ENCODE measurements around the gene LTBP3. TPM values are rescaled to one million over a fixed set of nuclear protein-coding genes. Genes with fewer than 3 reads are reported as not detected.

Gene LTBP3
- total RNA-seq, 1 experiment from 2014 or later, result 17.2 TPM

DNA sequence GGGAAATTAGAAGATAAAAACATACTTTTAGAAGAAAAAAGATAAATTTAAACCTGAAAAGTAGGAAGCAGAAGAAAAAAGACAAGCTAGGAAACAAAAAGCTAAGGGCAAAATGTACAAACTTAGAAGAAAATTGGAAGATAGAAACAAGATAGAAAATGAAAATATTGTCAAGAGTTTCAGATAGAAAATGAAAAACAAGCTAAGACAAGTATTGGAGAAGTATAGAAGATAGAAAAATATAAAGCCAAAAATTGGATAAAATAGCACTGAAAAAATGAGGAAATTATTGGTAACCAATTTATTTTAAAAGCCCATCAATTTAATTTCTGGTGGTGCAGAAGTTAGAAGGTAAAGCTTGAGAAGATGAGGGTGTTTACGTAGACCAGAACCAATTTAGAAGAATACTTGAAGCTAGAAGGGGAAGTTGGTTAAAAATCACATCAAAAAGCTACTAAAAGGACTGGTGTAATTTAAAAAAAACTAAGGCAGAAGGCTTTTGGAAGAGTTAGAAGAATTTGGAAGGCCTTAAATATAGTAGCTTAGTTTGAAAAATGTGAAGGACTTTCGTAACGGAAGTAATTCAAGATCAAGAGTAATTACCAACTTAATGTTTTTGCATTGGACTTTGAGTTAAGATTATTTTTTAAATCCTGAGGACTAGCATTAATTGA is 58.3 kb downstream of the LTBP3 start:
- Histone ChIP-seq H3K27ac (peak overlapping the region; percentile 99), H3K27me3 (no peaks in the 10 kb centered on the region), H3K36me3 (peaks cover 51% of the 10 kb centered on the region), H3K4me1 (peaks cover 14% of the 10 kb centered on the region), H3K9me3 (replicated peaks) (no peaks in the 10 kb centered on the region), H3K4me3 (peak overlapping the region; percentile 73)
- DNase-seq, result no peak

DNA sequence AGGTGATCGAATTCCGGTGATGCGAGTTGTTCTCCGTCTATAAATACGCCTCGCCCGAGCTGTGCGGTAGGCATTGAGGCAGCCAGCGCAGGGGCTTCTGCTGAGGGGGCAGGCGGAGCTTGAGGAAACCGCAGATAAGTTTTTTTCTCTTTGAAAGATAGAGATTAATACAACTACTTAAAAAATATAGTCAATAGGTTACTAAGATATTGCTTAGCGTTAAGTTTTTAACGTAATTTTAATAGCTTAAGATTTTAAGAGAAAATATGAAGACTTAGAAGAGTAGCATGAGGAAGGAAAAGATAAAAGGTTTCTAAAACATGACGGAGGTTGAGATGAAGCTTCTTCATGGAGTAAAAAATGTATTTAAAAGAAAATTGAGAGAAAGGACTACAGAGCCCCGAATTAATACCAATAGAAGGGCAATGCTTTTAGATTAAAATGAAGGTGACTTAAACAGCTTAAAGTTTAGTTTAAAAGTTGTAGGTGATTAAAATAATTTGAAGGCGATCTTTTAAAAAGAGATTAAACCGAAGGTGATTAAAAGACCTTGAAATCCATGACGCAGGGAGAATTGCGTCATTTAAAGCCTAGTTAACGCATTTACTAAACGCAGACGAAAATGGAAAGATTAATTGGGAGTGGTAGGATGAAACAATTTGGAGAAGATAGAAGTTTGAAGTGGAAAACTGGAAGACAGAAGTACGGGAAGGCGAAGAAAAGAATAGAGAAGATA is 59.0 kb downstream of the LTBP3 start, which contains the start of gene MALAT1:
Gene MALAT1, plus strand, starts transcription at position 69 of the 736 bp plus-strand sequence.
- no peaks in the 10 kb centered on the region for H3K9me3 ChIP-seq (replicated peaks)
- H3K4me3 ChIP-seq, result peak within 1 kb of the TSS; percentile 73
- DNase-seq, result peak; percentile 92 to 94
- peaks cover 11% of the 10 kb centered on the region for H3K4me1 ChIP-seq
- peaks cover 44% of the 10 kb centered on the region for H3K36me3 ChIP-seq
- H3K27me3 ChIP-seq, result no peaks in the 10 kb centered on the region
- H3K27ac ChIP-seq, result peak within 1 kb of the TSS; percentile 99

- Histone ChIP-seq H3K4me1 (peaks cover 7% of the 10 kb centered on the region), H3K36me3 (peaks cover 39% of the 10 kb centered on the region), H3K27me3 (no peaks in the 10 kb centered on the region), H3K27ac (peak overlapping the region; percentile 99), H3K9me3 (replicated peaks) (no peaks in the 10 kb centered on the region), H3K4me3 (peak overlapping the region; percentile 73)
- no peak for DNase-seq
These were observed 59.5 kb downstream of the LTBP3 start for GRCh38 chr11:65498727-65498976.

DNA sequence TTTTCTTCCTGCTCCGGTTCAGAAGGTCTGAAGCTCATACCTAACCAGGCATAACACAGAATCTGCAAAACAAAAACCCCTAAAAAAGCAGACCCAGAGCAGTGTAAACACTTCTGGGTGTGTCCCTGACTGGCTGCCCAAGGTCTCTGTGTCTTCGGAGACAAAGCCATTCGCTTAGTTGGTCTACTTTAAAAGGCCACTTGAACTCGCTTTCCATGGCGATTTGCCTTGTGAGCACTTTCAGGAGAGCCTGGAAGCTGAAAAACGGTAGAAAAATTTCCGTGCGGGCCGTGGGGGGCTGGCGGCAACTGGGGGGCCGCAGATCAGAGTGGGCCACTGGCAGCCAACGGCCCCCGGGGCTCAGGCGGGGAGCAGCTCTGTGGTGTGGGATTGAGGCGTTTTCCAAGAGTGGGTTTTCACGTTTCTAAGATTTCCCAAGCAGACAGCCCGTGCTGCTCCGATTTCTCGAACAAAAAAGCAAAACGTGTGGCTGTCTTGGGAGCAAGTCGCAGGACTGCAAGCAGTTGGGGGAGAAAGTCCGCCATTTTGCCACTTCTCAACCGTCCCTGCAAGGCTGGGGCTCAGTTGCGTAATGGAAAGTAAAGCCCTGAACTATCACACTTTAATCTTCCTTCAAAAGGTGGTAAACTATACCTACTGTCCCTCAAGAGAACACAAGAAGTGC is 60.0 kb downstream of the LTBP3 start:
- H3K27me3 ChIP-seq, result no peaks in the 10 kb centered on the region
- peak overlapping the region; percentile 99 for H3K27ac ChIP-seq
- DNase-seq, result peak; percentile 60 to 77
- H3K36me3 ChIP-seq, result peaks cover 35% of the 10 kb centered on the region
- peaks cover 7% of the 10 kb centered on the region for H3K4me1 ChIP-seq
- no peaks in the 10 kb centered on the region for H3K9me3 ChIP-seq (replicated peaks)
- H3K4me3 ChIP-seq, result peak overlapping the region; percentile 73

GRCh38 chr11:65497141-65498041 is 60.8 kb downstream of the LTBP3 start:
- H3K27ac ChIP-seq, result peak overlapping the region; percentile 99
- no peaks in the 10 kb centered on the region for H3K9me3 ChIP-seq (replicated peaks)
- peak; percentile 98 to 99 for DNase-seq
- no peaks in the 10 kb centered on the region for H3K27me3 ChIP-seq
- peaks cover 15% of the 10 kb centered on the region for H3K4me1 ChIP-seq
- H3K4me3 ChIP-seq, result peak overlapping the region; percentile 73
- H3K36me3 ChIP-seq, result peaks cover 27% of the 10 kb centered on the region

DNA sequence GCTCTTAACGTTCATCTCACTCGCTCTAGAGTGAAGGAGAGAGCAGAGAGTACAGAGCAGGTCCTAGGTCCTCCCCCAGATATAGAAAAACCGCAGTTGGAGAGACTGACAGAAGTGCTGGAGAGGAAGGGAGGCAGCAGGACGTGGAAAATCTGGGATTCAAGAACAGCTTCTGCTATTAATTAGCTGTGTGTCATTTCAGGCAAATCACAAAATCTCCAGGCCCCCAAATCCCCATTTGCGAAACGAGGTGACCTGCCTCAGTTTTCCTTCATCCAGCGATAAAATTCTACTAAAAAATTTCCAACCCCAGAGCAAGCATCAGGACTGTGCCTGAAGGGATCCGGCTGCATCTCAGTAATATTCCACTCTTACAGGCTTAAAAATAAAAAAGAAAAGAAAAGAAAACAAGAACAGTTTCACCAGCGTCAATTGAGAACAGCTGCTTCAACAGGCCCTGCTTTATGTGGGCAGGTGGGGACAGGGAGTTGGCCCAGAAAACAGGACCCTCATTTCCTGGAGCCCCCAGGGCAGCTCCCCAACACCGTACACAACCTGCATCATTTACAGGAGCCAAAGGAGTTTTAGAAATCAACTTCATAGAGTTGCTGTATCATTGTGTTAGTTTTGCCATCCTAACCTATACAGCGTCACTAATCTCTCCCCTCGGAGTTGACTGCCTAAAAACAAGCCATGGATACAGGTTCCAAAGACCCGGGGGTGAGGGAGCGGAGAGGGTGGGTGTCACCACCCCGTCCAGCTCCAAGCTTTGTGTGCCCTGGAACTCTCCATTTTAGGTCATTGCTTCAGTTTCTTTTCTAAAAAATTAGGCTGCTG is 61.6 kb downstream of the LTBP3 start:
- peak; percentile 55 to 63 for DNase-seq
- Histone ChIP-seq H3K27me3 (no peaks in the 10 kb centered on the region), H3K9me3 (replicated peaks) (no peaks in the 10 kb centered on the region), H3K4me3 (peak overlapping the region; percentile 49), H3K36me3 (peaks cover 18% of the 10 kb centered on the region), H3K4me1 (peaks cover 24% of the 10 kb centered on the region), H3K27ac (peak overlapping the region; percentile 87)

- Histone ChIP-seq H3K36me3 (no peaks in the 10 kb centered on the region), H3K4me3 (no peak overlapping the region), H3K9me3 (replicated peaks) (no peaks in the 10 kb centered on the region), H3K4me1 (peaks cover 53% of the 10 kb centered on the region), H3K27me3 (no peaks in the 10 kb centered on the region), H3K27ac (peak overlapping the region; percentile 90; the same call in 1 of the 2 replicates)
- DNase-seq, result no peak
These were observed 64.6 kb downstream of the LTBP3 start for GRCh38 chr11:65493367-65494176.

DNA sequence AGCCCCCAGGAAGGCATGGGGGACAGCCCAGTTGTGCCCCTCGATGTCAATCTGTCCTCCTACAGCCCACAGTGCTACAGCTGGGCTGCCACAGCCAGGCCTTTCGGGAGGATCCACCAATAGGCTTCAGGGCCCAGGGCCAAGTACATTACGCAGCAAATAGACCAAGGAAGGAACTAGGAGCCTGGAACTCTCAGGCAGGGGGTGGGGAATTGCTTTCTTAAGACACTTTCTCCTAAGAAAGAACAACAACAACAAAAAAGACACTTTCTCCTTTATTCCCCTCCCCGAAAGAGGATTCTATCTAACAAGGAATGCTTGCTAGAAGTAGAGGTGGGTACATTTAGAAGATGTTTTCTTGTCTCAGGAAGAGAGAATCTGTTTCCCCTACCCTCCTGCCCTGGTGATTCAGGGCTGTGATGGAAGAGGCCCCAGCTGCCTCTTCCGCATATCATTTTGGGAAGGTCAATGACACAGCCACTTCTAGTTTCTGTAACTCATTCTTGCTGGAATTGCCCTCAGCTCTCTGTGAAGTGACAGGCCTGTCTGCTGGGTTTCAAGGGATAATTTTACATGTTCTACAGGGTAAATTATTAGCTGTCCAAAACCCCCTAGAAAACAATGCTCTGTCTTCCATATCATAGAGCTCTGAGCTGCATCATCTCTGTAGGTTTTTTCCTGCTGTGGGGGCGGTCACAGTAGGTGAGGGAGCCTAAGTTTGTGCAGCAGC is 65.4 kb downstream of the LTBP3 start:
- Histone ChIP-seq H3K4me1 (peaks cover 60% of the 10 kb centered on the region), H3K27me3 (no peaks in the 10 kb centered on the region), H3K27ac (peak overlapping the region; percentile 90), H3K9me3 (replicated peaks) (no peaks in the 10 kb centered on the region), H3K36me3 (no peaks in the 10 kb centered on the region), H3K4me3 (no peak overlapping the region)
- peak; percentile 59 to 68 for DNase-seq

GRCh38 chr11:65492387-65492636 is 65.8 kb downstream of the LTBP3 start:
- H3K36me3 ChIP-seq, result no peaks in the 10 kb centered on the region
- H3K27me3 ChIP-seq, result no peaks in the 10 kb centered on the region
- peak overlapping the region; percentile 90 for H3K27ac ChIP-seq
- no peak for DNase-seq
- H3K9me3 ChIP-seq (replicated peaks), result no peaks in the 10 kb centered on the region
- H3K4me3 ChIP-seq, result no peak overlapping the region
- H3K4me1 ChIP-seq, result peaks cover 61% of the 10 kb centered on the region

DNA sequence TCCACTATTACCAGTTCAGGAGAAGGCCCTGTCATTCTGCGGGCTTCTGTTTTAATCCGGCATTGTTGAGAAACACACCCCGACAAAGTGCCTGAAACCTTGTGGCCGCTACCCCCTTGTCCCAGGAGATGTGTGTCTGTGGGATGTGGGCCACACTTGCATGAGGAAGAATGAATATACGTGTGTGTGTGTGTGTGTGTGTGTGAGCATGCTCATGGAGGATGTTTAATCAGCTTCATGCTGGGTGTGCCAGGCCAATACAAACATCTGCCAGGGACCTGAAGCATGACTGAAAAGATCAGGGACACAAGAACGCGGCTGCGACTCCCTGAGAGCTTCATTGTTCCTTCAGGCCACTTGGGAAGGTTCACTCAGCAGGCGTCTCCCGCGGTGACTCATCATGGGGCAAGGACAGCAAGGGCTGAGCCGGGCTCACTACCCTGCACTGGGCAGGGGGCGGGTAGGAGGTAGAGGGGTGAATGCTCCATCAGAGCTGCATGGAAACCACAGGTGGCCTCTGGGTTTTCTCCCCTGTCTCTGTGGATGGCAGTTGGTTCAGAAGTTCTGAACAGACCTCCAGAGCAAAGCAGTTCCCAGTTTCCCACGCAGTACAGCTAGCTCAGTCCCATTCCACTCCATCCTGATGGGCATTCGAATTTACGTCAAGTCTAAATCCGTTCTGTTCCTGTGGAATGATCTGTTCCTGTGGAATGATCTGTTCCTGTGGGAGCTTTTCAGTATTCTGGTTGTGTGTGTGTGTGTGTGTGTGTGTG is 66.4 kb downstream of the LTBP3 start:
- H3K4me1 ChIP-seq, result peaks cover 66% of the 10 kb centered on the region
- no peaks in the 10 kb centered on the region for H3K9me3 ChIP-seq (replicated peaks)
- H3K4me3 ChIP-seq, result no peak overlapping the region
- H3K36me3 ChIP-seq, result no peaks in the 10 kb centered on the region
- peak; percentile 84 to 89 for DNase-seq
- peak overlapping the region; percentile 90 for H3K27ac ChIP-seq
- H3K27me3 ChIP-seq, result no peaks in the 10 kb centered on the region

DNA sequence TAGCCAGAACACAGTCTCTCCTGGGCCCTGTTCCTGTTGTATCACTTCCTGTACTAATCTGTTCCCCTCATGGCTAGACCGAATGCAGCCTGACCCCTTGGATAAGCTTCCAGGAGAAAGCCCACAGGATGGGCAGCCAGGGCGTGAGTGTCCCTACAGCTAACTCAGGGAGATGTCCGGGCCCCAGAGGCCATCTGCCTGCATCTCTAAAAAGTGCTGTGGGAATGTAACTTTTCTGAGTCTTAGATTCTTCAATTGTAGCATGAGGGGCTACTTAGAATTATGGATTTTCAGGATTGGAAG is 67.0 kb downstream of the LTBP3 start:
- Histone ChIP-seq H3K4me3 (no peak overlapping the region), H3K27ac (peak overlapping the region; percentile 90), H3K36me3 (no peaks in the 10 kb centered on the region), H3K9me3 (replicated peaks) (no peaks in the 10 kb centered on the region), H3K4me1 (peaks cover 71% of the 10 kb centered on the region), H3K27me3 (no peaks in the 10 kb centered on the region)
- DNase-seq, result no peak

- Histone ChIP-seq H3K36me3 (no peaks in the 10 kb centered on the region), H3K9me3 (replicated peaks) (no peaks in the 10 kb centered on the region), H3K27ac (peak overlapping the region; percentile 90), H3K4me3 (no peak overlapping the region), H3K27me3 (no peaks in the 10 kb centered on the region), H3K4me1 (peaks cover 75% of the 10 kb centered on the region)
- DNase-seq, result peak; percentile 83 to 84
These were observed 68.3 kb downstream of the LTBP3 start for GRCh38 chr11:65489706-65490320.
